Right atrium auricular region (tissue), 2 donors: ENCODE data around the gene ANG. TPM values are rescaled to one million over a fixed set of nuclear protein-coding genes. Genes with fewer than 3 reads are reported as not detected.
A peak's percentile ranks its signal among the peaks of the same experiment; 100 is the strongest.
"Not testable (repeated sequence)": the region's sequence is repeated elsewhere in the genome, so short reads cannot be mapped to it uniquely, and the experiment has no call there.

Source experiments
- DNase-seq: peaks from one replicate; pipeline ENCODE4 v3.0.0-alpha.2; 2019; ENCODE audit warnings: low spot score
- H3K27ac ChIP-seq, 2 donors: fragments of 200-600 bp; sonication (generic); 1 replicate in 1 of 2; 2 replicates in 1 of 2; pipeline ENCODE4 v1.5.1; 2016 to 2019
- H3K27me3 ChIP-seq, 2 donors: fragments of 200-600 bp; sonication (generic); one replicate each; pipeline versions ENCODE4 v1.5.1 to v1.6.0; 2017 to 2019
- H3K36me3 ChIP-seq: fragments of 200-600 bp; sonication (generic); one replicate; pipeline ENCODE4 v1.5.1; 2016
- H3K4me1 ChIP-seq, 2 donors: fragments of 200-600 bp; sonication (generic); one replicate each; pipeline versions ENCODE4 v1.5.1 to v1.6.0; 2017 to 2019
- H3K4me3 ChIP-seq, 2 donors: fragments of 200-600 bp; sonication (generic); 1 replicate in 1 of 2; 2 replicates in 1 of 2; pipeline ENCODE4 v1.5.1; 2017 to 2019; ENCODE audit warnings: mild to moderate bottlenecking in 1 of 2, moderate library complexity in 1 of 2
- H3K9me3 ChIP-seq, 2 donors: fragments of 200-600 bp; sonication (generic); one replicate each; pipeline ENCODE4 v1.5.1; 2019
- CTCF ChIP-seq, 2 donors: fragments of 200-600 bp; sonication (generic); IDR thresholded peaks; one replicate each; pipeline ENCODE4 v1.5.1; 2019; ENCODE audit warnings: antibody characterized with exemption in 2 of 2
- total RNA-seq, 2 donors: library from RNA; depleted of rRNA; stranded (reverse); fragments of >200 nt; gene quantifications; one replicate each; pipeline ENCODE4 v1.1.0, GENCODE V29; 2016

The ANG gene
- 10 to 100 TPM in 1 of 2 donors, 1 to 10 TPM in 1; 4.4 to 14.5 TPM for total RNA-seq

GRCh38 chr14:20688167-20688839 is at the start of gene ANG:
Gene ANG, plus strand, starts transcription at chr14:20688764. Its CDS starts 4,801 bp downstream, at chr14:20693565.
- Histone ChIP-seq H3K27ac (no peak within 1 kb of the TSS), H3K27me3 (no peaks in the 10 kb centered on the region), H3K4me3 (no peak within 1 kb of the TSS), H3K4me1 (peaks cover 0 to 12% of the 10 kb centered on the region in 2 donors), H3K36me3 (no peaks in the 10 kb centered on the region), H3K9me3 (no peaks in the 10 kb centered on the region)
- TF ChIP-seq CTCF (IDR thresholded peaks at IDR 0.05), result no peak
- DNase-seq, result no peak

GRCh38 chr14:20641591-20641990 is 47.0 kb upstream of the ANG start, which contains the start of gene OR6S1:
Gene OR6S1, minus strand, starts transcription at chr14:20641691. Its CDS starts 0 bp downstream, at chr14:20641691.
- Histone ChIP-seq H3K27me3 (no peaks in the 10 kb centered on the region), H3K4me1 (no peaks in the 10 kb centered on the region)

GRCh38 chr14:20642182-20642581 is 46.4 kb upstream of the ANG start:
- Histone ChIP-seq H3K27me3 (no peaks in the 10 kb centered on the region), H3K4me3 (no peak overlapping the region), H3K4me1 (no peaks in the 10 kb centered on the region), H3K36me3 (no peaks in the 10 kb centered on the region), H3K9me3 (no peaks in the 10 kb centered on the region), H3K27ac (no peak overlapping the region)
- TF ChIP-seq CTCF (IDR thresholded peaks at IDR 0.05), result no peak
- no peak for DNase-seq

More at GRCh38 chr14:20641591-20641990, 47.0 kb upstream of the ANG start, which contains the start of gene OR6S1:
- no peak for TF ChIP-seq CTCF (IDR thresholded peaks at IDR 0.05)
- Histone ChIP-seq H3K36me3 (no peaks in the 10 kb centered on the region), H3K27ac (no peak within 1 kb of the TSS), H3K4me3 (no peak within 1 kb of the TSS), H3K9me3 (no peaks in the 10 kb centered on the region)
- DNase-seq, result no peak

- H3K27ac ChIP-seq, H3K9me3 ChIP-seq, H3K36me3 ChIP-seq, H3K4me3 ChIP-seq, DNase-seq, H3K27me3 ChIP-seq, H3K4me1 ChIP-seq: not testable (repeated sequence)
These were observed 45.8 kb upstream of the ANG start for GRCh38 chr14:20642755-20643154.

- Histone ChIP-seq H3K4me1 (no peaks in the 10 kb centered on the region), H3K9me3 (no peaks in the 10 kb centered on the region), H3K4me3 (no peak overlapping the region), H3K27me3 (no peaks in the 10 kb centered on the region), H3K27ac (no peak overlapping the region), H3K36me3 (no peaks in the 10 kb centered on the region)
- peak; percentile 5 for DNase-seq
- TF ChIP-seq CTCF (IDR thresholded peaks at IDR 0.05), result no peak
These were observed 44.0 kb upstream of the ANG start for GRCh38 chr14:20644520-20644919.

- no peaks in the 10 kb centered on the region for H3K36me3 ChIP-seq
- no peaks in the 10 kb centered on the region for H3K4me1 ChIP-seq
- no peaks in the 10 kb centered on the region for H3K27me3 ChIP-seq
- H3K4me3 ChIP-seq, result no peak overlapping the region
- TF ChIP-seq CTCF (IDR thresholded peaks at IDR 0.05), result no peak
- H3K9me3 ChIP-seq, result no peaks in the 10 kb centered on the region
- no peak overlapping the region for H3K27ac ChIP-seq
- no peak for DNase-seq
These were observed 43.1 kb upstream of the ANG start for GRCh38 chr14:20645481-20645880.
